Upper lobe of left lung (tissue), 6 donors: Measurements from ENCODE around the gene MIER2. TPM values are rescaled to one million over a fixed set of nuclear protein-coding genes. Genes with fewer than 3 reads are reported as not detected.

Source experiments
- ATAC-seq, 2 donors: fragments of 200-7000 bp; cut with Tn5 transposase; one replicate each; pipeline ENCODE4 v1.9.1; 2022; ENCODE audit warnings: mild to moderate bottlenecking in 2 of 2, moderate library complexity in 2 of 2; ENCODE audit not compliant: low FRiP score in 2 of 2
- DNase-seq, 2 donors: peaks; one replicate each; pipeline ENCODE4 v3.0.0-alpha.2; 2019 to 2020
- H3K27ac ChIP-seq, 4 donors: fragments of 200-600 bp; sonication (generic); one replicate each; pipeline ENCODE4 v1.5.1; 2016 to 2019
- H3K27me3 ChIP-seq, 4 donors: fragments of 200-600 bp; sonication (generic); one replicate each; pipeline ENCODE4 v1.5.1; 2017 to 2019
- H3K36me3 ChIP-seq, 4 donors: fragments of 200-600 bp; sonication (generic); one replicate each; pipeline ENCODE4 v1.5.1; 2016 to 2019
- H3K4me1 ChIP-seq, 4 donors: fragments of 200-600 bp; sonication (generic); one replicate each; pipeline ENCODE4 v1.5.1; 2018 to 2019
- H3K4me3 ChIP-seq, 4 donors: fragments of 200-600 bp; sonication (generic); one replicate each; pipeline ENCODE4 v1.5.1; 2017 to 2019; ENCODE audit warnings: mild to moderate bottlenecking in 2 of 4, moderate library complexity in 1 of 4
- H3K9me3 ChIP-seq, 4 donors: fragments of 200-600 bp; sonication (generic); one replicate each; pipeline ENCODE4 v1.5.1; 2018 to 2019
- EP300 ChIP-seq, 4 donors: sonication (generic); formaldehyde crosslinking; IDR thresholded peaks; one replicate each; pipeline ENCODE4 v1.5.1; 2017; ENCODE audit warnings: antibody characterized with exemption in 4 of 4, control low read depth in 2 of 4
- POLR2A ChIP-seq, 4 donors: fragments of 450-650 bp; IDR thresholded peaks; one replicate each; pipeline ENCODE4 v1.5.1; 2016 to 2017; ENCODE audit warnings: antibody characterized with exemption in 4 of 4, mild to moderate bottlenecking in 2 of 4
- POLR2AphosphoS5 ChIP-seq, 2 donors: sonication (generic); formaldehyde crosslinking; IDR thresholded peaks; one replicate each; pipeline ENCODE4 v1.5.1; 2017; ENCODE audit warnings: antibody characterized with exemption in 2 of 2
- WGBS, 2 donors: methylation state at CpG; one replicate each; pipeline ENCODE4 v1.1.5; 2017 to 2018; 5-methylcytosine and 5-hydroxymethylcytosine counted together
- total RNA-seq, 6 donors: library from RNA; depleted of rRNA in 4 of 6; stranded (reverse); fragments of >200 nt in 4 of 6; gene quantifications; one replicate each; pipeline versions ENCODE4 v1.1.0 to v1.2.1, GENCODE V29; 2016 to 2021
- TF ChIP-seq, protein P1 (sequence below), 6 experiments: fragments of 450-650 bp in 4 of 6; fragments of 200-600 bp in 2 of 6; sonication (generic) in 2 of 6; IDR thresholded peaks; one replicate each; pipeline ENCODE4 v1.5.1; 2016 to 2019; ENCODE audit warnings: antibody characterized with exemption in 6 of 6
- donor health status: DM: no; HTN: no; CAD: no; lungs with moderate emphysema.
- donor health status: DM: no; HTN: yes; CAD: no; lungs with severe emphysema.

MIER2 gene
- total RNA-seq, 6 donors from 2014 or later, result 16.4 to 64.8 (median 31.7) TPM

DNA sequence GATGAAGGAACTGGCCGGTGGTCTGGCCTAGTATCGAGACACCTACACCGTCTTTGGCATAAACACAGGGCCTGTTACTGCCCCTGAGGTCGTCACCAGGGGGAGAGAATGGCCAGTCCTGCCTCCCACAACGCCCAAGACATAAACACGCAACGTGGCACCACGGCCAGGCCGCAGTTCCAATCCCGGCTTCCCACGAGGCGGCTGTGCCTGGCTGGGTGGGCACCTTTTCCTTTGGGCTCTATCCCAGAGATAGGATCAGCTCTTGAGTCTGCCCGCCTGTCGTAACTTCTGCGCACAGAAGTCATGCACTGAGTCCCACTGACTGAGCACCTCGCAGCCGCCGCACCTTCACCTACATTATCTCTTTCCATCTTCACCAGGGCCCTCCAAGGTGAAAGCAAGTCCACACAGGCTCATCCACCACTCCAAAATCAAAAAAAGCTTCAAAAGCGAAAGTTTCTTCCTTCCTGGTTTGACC lies 1.1 kb downstream of the MIER2 start:
- peak overlapping the region; percentile 83 to 93 (median 84) for H3K27ac ChIP-seq
- ATAC-seq (no peak), DNase-seq (peak in 1 of 2 donors; percentile 63)
- H3K36me3 ChIP-seq, result no peaks in the 10 kb centered on the region
- H3K9me3 ChIP-seq, result no peaks in the 10 kb centered on the region
- TF ChIP-seq EP300 (IDR thresholded peaks at IDR 0.05), result no peak
- TF ChIP-seq POLR2A (IDR thresholded peaks at IDR 0.05), result no peak
- no peak for TF ChIP-seq POLR2AphosphoS5 (IDR thresholded peaks at IDR 0.05)
- TF ChIP-seq, protein P1, sequence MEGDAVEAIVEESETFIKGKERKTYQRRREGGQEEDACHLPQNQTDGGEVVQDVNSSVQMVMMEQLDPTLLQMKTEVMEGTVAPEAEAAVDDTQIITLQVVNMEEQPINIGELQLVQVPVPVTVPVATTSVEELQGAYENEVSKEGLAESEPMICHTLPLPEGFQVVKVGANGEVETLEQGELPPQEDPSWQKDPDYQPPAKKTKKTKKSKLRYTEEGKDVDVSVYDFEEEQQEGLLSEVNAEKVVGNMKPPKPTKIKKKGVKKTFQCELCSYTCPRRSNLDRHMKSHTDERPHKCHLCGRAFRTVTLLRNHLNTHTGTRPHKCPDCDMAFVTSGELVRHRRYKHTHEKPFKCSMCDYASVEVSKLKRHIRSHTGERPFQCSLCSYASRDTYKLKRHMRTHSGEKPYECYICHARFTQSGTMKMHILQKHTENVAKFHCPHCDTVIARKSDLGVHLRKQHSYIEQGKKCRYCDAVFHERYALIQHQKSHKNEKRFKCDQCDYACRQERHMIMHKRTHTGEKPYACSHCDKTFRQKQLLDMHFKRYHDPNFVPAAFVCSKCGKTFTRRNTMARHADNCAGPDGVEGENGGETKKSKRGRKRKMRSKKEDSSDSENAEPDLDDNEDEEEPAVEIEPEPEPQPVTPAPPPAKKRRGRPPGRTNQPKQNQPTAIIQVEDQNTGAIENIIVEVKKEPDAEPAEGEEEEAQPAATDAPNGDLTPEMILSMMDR (IDR thresholded peaks at IDR 0.05), result no peak
- WGBS, 2 donors, result 43 to 71% methylated on average over 8 to 19 of the region's 19 CpGs
- peak overlapping the region; percentile 82 to 99 (median 94) for H3K4me3 ChIP-seq
- H3K27me3 ChIP-seq, result no peaks in the 10 kb centered on the region
- H3K4me1 ChIP-seq, result peaks cover 29 to 44% (median 35%) of the 10 kb centered on the region in 4 donors

DNA sequence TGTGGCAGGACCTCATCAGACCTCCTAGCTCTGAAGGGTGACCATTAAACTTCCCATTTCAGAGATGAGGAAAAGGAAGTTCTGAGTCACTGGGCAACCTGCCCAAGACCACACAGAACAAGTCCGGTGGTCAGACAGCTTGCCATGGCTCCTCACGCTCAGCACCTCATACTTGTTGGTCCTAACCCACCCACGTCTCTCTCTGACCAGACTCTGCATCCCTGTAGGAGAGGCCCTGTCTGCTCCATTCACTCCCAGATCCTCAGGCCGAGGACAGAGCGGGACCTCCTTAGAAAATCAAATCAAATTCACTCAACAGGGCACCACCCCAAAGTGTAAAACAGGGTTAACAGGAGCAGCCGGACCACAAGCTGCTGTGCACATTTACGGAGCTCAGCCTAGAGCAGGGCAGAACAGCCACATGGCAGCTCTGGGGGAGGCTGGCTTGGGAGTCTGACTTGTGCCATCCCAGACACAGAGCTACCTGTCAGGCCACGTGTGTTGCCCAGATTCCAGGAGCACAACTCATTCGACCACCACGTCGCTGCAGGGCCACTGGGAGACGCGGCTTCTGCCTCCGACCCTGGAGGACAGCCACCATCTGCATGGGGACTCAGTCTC lies 1.7 kb downstream of the MIER2 start:
- Histone ChIP-seq H3K27ac (peak overlapping the region; percentile 83 to 93 (median 84)), H3K9me3 (no peaks in the 10 kb centered on the region), H3K36me3 (no peaks in the 10 kb centered on the region), H3K4me3 (peak overlapping the region; percentile 82 to 99 (median 94)), H3K4me1 (peaks cover 29 to 44% (median 35%) of the 10 kb centered on the region in 4 donors), H3K27me3 (no peaks in the 10 kb centered on the region)
- 45 to 50% methylated on average over 14 of the region's 14 CpGs for WGBS, 2 donors
- peak in 1 of 2 donors; percentile 75 for DNase-seq
- peak in 1 of 2 donors; percentile 69 for ATAC-seq
- TF ChIP-seq POLR2A (IDR thresholded peaks at IDR 0.05) (peak in 1 of 4 donors; percentile 24), EP300 (IDR thresholded peaks at IDR 0.05) (peak in 1 of 4 donors; percentile 19), POLR2AphosphoS5 (IDR thresholded peaks at IDR 0.05) (peak; percentile 33 to 68)
- TF ChIP-seq, protein P1 (IDR thresholded peaks at IDR 0.05), result no peak

DNA sequence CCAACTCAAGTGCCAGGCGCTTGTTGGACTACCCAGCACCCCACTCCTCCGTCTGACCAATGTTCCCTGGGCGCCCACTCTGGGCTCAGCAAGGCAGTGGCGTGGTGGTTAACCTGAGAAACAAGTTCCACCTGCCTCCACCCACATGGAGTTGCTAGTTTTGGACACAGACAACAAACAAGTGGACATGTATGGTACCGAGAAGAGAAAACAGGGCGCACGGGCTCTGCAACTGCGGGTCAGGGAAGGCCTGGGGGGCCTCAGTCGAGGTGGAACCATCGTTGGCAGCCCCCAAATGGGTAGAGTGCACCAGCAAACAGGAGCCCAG lies 2.5 kb downstream of the MIER2 start:
- Histone ChIP-seq H3K27ac (peak overlapping the region; percentile 55 to 93 (median 83)), H3K27me3 (no peaks in the 10 kb centered on the region), H3K36me3 (no peaks in the 10 kb centered on the region), H3K4me1 (peaks cover 29 to 44% (median 35%) of the 10 kb centered on the region in 4 donors), H3K4me3 (peak overlapping the region in 2 of 4 donors; percentile 91 to 99), H3K9me3 (no peaks in the 10 kb centered on the region)
- no peak for ATAC-seq
- no peak for TF ChIP-seq POLR2AphosphoS5 (IDR thresholded peaks at IDR 0.05)
- TF ChIP-seq, protein P1 (IDR thresholded peaks at IDR 0.05), result no peak
- no peak for TF ChIP-seq EP300 (IDR thresholded peaks at IDR 0.05)
- no peak for TF ChIP-seq POLR2A (IDR thresholded peaks at IDR 0.05)
- WGBS, 2 donors, result 83 to 88% methylated on average over 10 of the region's 10 CpGs
- peak in 1 of 2 donors; percentile 20 for DNase-seq

DNA sequence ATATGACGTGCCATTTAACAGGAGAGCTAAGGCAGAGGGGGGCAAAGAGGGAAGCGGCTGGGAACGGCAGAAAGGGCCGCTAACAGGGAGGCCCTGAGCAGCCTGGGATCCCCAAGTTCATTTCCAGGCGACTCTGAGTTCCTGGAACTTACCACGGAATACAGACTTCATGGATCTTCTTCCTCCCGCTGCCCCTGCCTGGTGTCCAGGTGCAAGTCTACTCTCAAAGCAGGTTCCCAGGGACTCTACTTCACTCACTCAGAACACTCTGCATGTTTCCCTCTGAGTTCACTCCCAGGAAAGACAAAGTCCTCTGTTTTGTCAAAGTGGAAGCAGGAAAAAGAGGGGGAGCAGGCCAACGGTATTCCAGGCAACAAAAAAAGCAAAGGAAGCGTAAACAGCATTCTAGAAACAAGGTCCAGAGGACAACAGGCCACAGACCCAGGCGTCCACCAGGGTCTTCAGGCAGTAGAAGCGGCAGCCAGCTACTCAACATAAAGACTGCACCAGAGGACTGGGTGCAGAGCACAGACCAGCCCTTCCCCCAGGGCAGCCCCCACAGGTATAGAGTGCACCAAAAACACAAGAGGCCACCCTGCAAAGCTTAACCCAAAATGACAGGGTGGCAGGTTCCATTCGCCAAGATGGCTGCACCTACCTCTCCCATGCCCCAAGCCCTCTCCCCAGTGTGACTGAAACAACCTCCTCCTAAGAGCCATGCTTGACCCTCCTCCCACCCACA lies 3.0 kb downstream of the MIER2 start:
- H3K27ac ChIP-seq, result peak overlapping the region; percentile 55 to 93 (median 83)
- peak overlapping the region in 2 of 4 donors; percentile 91 to 99 for H3K4me3 ChIP-seq
- H3K9me3 ChIP-seq, result no peaks in the 10 kb centered on the region
- ATAC-seq, result no peak
- H3K36me3 ChIP-seq, result no peaks in the 10 kb centered on the region
- peaks cover 29 to 44% (median 35%) of the 10 kb centered on the region in 4 donors for H3K4me1 ChIP-seq
- DNase-seq, result peak in 1 of 2 donors; percentile 1
- no peak for TF ChIP-seq POLR2A (IDR thresholded peaks at IDR 0.05)
- TF ChIP-seq EP300 (IDR thresholded peaks at IDR 0.05), result no peak
- TF ChIP-seq, protein P1 (IDR thresholded peaks at IDR 0.05), result no peak
- no peaks in the 10 kb centered on the region for H3K27me3 ChIP-seq
- WGBS, 2 donors, result 64 to 75% methylated on average over 12 of the region's 12 CpGs
